HG02884 (cell line): ENCODE results near the gene MCM5.
"Not testable (repeated sequence)": the region's sequence is repeated elsewhere in the genome, so short reads cannot be mapped to it uniquely, and the experiment has no call there.

Experiments
- ATAC-seq: cut with Tn5 transposase; IDR thresholded peaks from one replicate; pipeline ENCODE4 v1.9.1; 2021; ENCODE audit warnings: mild to moderate bottlenecking, moderate library complexity; ENCODE audit not compliant: unreplicated experiment

Gene MCM5

GRCh38 chr22:35449829-35450689, 50.1 kb downstream of the MCM5 start:
- no peak for ATAC-seq

GRCh38 chr22:35450824-35451569, 51.1 kb downstream of the MCM5 start:
- no peak for ATAC-seq

DNA sequence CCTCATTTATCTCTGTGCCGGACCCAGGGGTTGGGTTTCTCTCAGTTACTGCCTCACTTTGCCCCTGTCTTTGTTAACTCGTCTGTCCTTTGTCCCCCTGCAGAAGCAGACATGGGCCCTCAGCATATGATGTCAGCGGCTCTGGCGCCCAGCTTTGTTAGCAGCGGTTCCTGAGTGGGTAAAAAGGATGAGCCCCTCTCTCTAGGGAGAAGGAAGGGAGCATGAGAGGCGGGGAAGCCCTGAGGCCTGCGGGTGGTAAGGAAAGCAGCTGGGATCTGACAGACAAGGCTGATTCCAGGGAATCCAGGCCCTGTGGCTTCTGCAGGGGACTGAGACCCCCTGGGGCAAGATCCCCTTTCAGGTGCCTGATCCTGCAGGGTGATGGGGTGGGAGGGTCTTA, 51.7 kb downstream of the MCM5 start:
- ATAC-seq, result no peak

DNA sequence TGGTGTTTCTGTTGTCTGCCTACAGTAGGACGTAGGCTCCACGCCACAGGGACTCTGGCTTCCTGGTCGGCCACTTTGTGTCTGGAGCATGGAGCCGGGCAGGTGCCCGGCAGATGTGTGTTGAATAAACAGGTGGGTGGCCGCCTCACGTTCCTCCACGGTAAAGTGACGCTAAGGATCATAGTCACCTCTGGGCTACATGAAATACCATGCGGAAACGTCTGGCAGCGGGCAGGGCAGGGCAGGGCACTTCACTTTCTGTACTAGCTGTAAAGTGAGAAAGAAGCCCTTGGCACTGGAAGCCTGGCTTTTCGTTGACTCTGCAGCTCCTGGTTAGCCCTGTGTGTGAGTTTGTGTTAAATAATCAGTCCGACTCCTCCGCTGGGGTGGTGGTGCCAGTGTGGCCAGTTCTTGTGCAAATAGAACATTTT, 52.4 kb downstream of the MCM5 start:
- no peak for ATAC-seq

- no peak for ATAC-seq
These were observed 53.1 kb downstream of the MCM5 start for GRCh38 chr22:35452810-35453743.

DNA sequence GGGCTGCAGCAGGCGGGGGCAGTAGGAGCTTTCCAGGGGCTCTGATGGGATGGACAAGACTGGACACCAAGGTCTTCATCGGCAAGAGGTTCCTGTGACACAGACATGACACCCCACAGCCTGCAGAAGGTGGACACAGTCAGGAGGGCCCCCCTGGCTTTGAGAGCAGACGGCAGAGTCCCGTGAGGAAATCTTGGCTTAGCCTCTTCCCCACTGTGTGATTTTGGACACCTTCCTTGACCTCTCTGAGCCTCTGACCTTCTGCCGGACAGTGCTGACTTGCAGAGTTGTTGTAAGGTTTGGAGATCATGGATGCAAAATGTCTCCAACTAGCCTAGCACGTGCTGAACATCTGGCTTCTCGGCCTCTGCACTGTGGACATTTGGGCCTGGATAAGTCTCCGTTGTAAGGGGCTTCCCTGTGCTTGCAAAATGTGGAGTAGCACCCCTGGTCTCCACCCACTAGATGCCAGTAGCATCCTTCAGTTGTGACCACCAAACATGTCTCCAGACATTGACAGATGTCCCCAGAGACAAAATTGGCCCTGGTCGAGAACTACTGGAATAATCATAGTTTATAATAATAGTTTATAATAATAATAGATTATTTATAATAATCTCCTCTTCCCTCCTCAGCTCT, 54.6 kb downstream of the MCM5 start:
- ATAC-seq, result no peak

DNA sequence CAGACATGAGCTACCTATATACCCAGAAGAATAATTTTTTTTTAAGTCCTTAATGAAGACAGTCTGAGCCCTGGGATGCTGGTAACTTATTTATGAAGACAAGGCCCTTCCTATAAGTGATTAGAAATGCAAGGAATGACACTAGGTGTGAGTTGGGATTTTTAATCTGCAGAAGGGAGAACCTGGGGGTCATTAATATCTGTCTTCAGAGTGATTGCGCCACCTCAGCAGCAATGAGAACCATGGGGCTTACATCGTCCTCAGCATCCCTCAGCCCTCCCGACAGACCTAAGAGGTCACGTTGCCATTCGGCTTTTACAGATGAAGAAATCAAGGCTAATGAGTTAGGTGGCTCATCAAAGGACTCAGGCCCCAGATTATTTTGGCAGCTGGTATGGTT, 55.6 kb downstream of the MCM5 start:
- ATAC-seq, result no peak

DNA sequence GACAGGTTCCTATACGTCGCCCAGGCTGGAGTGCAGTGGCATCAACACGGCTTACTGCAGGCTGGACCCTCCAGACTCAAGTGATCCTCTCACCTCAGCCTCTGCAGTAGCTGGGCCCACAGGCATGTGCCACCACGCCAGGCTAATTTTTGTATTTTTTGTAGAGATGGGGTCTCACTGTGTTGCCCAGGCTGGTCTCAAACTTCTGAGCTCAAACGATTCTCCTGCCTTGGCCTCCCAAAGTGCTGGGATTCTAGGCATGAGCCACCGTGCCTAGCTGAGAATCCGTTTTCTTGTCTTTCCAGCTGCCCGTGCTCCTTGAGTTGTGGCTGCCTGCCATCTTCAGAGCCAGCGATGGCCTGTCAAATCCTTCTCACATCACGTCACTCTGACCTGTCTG, 56.8 kb downstream of the MCM5 start:
- ATAC-seq, result no peak

DNA sequence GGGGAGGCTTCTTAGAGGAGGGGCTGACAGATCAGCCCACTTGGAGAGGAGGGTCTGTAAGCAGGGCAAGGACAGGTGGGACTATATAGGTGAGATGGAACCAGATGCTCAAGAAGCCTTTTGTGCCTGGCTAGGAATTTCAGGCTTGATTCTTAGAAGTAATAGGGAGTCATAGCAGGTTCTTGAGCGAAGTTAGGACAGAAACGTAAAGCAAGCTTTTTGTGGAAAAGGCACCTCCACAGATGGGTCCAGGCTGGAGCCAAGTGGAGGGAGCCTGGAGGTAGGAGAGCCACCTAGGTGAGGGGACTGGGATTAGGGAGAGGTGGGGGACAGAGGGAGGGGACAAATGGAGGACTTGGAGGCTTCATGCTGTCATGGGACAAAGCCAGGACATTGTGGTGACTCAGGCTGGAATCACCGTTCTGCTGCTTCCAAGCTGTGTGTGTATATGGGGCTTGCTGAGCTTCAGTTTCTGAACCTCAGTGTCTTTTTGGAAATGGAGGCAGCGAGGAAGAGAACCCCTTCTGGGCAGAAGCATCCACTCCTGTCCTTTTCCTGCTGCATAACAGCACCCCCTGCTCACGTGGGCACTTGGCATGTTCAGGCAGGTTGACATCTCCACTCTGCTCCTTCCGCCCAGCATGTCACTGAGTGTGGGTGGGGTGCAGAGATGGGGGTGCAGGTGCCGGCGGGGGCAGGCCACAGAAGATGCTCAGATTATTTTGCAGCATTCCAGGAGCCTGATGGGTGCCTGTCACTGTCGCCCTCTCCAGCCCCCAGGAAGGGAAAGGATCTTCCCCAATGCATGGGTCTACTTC, 58.0 kb downstream of the MCM5 start:
- ATAC-seq, result no peak

GRCh38 chr22:35458547-35459422, 58.8 kb downstream of the MCM5 start:
- ATAC-seq, result no peak

DNA sequence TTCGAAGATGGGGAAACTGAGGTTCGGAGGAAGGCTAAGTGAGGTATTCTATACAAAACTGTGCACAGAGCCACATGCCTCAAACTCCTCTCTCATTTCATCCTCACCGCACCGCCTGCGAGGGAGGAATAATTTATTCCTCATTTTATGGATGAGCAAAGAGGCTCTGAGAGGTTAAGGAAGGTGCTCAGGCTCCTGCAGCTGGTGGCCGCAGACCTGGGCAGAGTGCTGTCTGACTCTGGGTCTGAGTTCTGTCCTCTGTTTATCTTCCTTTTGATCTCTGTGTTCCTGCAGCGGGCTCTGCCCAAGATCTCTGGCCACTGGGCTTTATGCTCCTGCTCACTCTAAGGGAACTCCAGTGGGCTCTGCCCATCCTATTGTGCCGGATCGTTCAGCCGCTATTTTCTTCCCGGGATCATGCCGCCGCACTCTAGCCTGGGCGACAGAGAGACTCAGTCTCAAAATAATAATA, 59.5 kb downstream of the MCM5 start:
- ATAC-seq, result no peak

GRCh38 chr22:35459976-35460375, 60.0 kb downstream of the MCM5 start:
- ATAC-seq, result not testable (repeated sequence)

DNA sequence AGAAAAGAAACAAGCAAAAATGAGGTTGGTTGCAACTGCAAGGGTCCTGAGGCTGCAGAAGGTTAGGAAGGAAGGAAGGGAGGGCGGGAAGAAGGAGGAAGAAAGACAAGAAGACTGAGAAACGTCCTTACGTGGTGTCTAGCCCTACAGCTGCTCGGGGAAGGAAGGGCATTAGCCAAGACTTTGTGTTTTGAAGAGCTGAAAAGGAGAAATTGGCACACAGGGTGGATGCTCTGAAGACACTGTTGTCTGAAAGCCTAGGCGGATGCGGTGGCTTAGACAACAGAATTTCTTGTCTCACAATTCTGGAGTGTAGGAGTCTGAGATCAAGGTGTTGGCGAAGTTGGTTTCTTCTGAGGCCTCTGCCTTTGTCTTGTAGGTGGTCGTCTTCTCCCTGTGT, 60.7 kb downstream of the MCM5 start:
- ATAC-seq, result no peak

DNA sequence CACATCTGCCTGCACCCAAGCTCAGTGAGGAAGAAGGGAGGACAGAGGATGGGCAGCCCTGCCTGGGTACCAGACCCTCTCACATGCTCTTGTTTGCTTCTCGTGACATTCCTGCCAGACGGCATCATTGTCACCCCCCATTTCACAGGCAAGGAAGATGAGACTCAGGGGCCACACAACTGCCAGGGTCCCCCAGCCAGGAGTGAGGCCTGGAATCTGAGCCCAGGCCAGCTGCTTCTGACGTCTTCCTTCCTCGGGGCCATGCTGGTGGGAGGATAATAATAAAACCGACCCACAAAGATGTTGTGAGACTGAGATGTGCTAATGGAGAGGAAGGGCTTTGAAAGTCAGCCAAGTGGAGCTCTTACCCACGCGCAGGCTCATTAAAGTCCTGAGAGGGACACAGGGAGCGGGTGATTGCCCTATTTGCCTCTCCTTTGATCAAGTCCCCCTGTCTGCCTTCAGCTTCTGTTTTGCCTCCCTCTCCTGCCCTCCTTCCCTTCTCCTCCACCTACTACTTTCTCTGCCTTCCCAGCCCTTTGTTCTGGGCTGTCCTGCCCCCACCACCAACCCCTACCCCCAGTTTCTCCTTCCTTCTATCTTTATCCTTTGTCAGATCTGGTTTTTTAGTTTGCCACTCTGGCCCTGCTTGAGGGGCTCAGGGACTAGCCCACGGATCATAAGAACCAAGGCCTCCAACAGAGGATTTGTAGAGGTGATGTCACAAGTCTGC, 62.7 kb downstream of the MCM5 start:
- no peak for ATAC-seq

GRCh38 chr22:35463231-35463933, 63.4 kb downstream of the MCM5 start:
- ATAC-seq, result no peak

GRCh38 chr22:35464399-35464798, 64.5 kb downstream of the MCM5 start:
- no peak for ATAC-seq

DNA sequence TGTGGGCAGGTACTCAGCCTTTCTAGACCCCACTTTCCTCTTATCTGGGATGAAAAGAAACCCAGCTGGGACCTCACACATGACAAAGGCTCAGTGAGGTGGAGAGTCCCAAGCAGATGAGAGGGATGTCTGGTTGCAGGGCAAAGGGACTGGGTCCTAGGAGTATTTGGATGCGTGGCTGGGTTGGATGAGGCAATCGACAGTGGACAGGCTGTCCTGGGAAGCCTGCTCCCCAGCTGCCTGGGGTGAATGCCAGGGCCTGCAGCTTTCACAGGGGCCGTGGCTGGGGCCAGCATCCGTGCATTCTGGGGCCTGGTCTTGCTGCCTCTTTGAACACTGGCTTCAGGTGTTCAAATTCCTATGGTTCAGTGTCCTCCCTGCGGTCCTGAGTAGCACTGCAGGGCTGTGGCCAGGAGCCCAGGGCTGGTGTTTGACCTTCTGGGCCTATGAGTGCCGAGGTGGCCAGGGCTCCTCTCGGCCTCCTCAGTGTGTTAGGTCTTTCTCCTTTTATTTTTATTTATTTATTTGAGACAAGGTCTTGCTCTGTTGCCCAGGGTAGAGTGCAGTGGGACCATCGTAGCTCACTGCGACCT, 65.3 kb downstream of the MCM5 start:
- no peak for ATAC-seq
